Bone marrow (tissue), 2 donors: Measurements from ENCODE around the gene FAM229A.
A peak's percentile ranks its signal among the peaks of the same experiment; 100 is the strongest.
"Not testable (repeated sequence)": the region's sequence is repeated elsewhere in the genome, so short reads cannot be mapped to it uniquely, and the experiment has no call there.

Experiments
- DNase-seq, 2 donors: peaks; one replicate each; lab custom pipeline; 2025; lab: John Stamatoyannopoulos, UW

Gene FAM229A, protein sequence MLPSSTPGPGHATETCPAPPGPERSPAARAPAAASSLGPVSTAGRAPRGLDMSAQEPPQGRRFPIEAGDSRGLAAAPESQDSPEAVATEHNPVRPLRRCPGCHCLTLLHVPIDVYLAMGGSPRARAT

DNA sequence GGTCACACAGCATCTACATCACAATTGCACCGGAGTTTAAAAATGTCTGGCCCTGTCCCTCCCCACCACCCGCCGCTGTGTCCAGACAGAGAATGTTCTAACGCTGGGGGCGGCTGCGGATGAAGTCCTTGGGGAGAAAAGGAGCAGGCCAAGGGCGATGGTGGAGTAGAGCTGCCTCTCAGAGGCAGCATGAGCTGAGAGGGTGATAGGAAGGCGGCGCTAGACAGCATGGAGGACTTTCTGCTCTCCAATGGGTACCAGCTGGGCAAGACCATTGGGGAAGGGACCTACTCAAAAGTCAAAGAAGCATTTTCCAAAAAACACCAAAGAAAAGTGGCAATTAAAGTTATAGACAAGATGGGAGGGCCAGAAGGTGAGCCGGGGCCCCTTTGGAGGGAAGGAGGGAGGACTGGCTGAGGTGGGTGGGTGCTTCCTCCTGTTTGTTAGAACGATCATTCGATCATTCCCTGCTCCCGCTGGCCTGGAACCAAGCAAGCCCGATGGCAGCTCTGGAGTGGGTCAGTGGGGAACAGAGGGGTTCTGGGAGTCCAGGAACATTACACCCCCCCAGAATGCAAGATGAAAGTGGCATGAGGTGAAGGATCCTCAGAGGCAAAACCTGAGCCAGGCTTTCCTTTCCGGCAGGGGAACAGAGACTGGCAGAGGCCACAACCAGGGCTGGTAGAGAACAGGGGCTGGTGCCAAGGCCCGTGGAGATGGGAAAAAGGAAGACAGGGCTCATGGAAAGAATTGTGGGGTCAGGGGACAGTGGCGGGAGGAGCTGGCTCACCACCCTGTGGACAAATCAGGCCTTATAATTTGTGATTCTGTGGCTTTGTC, at the start of gene FAM229A, which contains the start of gene TSSK3:
FAM229A (minus strand) TSS at position 12 of the 840 bp plus-strand sequence. CDS start 394 bp downstream, outside the sequence.
TSSK3 (plus strand) TSS at position 66 of the 840 bp plus-strand sequence; CDS start at position 229, 163 bp downstream.
- no peak for DNase-seq

DNA sequence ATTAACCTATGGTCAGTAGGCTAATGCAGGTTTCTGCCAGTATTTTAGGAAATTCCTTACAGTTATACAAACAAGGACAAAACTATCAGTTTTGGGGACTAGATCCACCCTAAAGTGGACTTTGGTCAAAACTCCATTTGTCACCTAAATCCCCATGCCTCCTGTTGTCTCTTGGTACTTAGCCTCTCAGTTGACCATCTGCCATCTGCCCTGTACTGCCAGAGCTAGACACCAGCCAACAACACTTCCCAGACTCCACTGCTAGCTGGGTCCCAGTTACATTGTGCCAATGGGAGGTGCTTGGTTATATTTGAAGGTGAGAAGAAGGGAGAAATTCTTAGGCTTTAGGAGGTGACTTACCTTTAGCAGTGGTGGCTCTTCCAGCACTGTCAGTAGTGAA, 49.0 kb upstream of the FAM229A start:
- DNase-seq: no peak

DNA sequence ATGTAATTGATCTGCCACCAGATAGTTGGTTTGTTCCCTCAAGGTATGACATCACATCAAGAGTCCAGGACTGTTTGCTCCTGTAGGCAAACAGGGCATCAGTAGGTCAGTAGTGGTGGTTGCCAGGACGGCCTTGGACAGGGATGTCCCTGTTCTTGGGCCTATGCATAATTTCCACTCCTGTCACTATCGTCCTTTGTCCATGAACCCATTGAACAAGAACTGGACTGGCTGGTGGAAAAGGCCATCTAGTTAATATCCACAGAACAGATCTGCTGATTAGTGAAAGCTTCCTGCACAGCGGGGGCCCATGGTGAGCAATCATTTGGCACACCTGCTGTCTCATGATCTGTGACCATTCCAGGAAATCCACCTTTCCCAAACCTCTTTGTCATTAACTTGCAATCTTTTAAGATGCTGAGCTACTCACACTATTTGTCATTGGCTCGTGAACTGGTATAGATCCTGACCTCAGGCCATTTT, 44.4 kb upstream of the FAM229A start:
- DNase-seq: no peak

DNA sequence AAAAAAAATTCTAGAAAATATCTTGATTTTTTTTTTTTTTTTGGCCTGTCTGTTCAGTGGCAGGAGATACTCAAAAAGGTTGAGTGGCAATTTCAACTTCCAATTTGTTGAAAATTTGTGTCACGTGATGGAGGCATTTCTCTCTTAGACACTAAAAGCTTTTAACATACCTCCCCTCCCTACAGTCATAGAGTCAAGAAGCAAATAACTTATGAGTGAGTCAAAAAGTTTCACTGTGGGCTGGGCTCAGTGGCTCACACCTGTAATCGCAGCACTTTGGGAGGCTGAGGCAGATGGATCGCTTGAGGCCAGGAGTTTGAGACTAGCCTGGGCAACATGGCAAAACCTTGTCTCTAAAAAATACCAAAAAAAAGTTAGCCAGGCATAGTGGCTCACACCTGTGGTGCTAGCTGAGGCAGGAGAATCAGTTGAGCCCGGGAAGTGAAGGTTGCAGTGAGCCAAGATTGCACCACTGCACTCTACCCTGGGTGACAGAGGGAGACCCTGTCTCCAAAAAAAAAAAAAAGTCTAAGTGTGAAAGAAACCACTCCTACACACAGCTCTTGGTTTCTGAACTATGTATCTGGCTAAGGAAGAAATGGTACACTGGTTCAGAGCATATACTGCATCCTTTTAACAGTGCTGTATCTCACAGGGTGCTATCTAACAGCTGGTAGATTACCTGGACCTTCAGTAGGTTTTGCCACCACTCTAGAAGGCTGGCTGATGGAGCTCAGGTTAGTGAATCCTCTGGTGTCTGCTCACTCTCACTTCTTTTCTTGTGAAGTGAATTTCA, 43.6 kb upstream of the FAM229A start:
- DNase-seq: no peak

DNA sequence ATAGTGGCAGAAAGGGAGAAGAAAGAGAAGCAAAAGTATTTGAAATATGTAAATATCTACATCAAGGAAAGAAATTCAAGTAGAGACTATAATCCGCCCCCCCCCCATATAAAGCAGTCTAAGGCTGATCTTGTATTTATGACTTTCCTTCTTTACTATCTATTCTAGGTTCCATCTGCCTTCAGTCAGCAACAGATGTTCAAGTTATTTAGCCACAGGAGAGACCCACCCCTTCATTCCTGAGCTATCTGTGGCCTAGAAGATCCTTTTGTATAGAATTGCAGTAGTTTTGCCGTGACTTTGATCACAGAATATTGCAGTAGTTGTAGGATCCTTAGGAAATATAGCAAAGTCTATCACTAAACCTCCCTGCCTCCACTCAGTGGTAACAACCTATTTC, 42.7 kb upstream of the FAM229A start:
- no peak for DNase-seq

DNA sequence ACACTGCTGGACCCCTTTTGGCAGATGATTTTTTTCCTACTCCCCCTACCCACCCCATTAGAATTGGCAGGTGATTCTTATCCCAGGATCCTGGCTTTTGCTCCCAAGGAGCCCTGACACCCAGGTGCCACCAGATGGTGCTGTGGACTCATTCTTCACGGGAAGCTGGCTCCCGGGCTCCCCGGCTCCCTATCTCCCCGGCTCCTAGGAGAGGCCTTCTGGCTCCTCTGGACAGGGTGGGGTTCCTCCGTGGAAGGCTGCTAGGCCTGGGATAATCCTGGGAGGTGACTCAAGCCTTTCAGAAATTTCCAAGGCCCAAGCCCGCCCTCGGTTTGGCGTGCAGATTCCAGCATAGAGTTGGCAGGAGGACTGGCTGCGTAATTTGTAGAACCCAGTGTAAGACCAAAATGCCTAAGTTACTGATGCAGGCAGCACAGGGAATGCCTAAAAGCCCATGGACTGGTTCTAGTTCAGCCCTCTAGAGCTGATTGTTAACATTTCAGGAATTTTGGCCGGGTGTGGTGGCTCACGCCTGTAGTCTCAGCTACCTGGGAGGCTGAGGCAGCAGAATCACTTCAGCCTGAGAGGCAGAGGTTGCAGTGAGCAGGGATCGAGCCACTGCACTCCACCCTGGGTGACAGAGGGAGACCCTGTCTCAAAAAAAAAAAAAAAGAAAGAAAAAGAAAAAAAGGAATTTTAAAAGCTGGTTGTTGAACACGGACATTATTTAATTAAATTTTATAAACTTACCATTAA, 38.8 kb upstream of the FAM229A start:
- DNase-seq: peak in 1 of 2 donors; percentile 27

DNA sequence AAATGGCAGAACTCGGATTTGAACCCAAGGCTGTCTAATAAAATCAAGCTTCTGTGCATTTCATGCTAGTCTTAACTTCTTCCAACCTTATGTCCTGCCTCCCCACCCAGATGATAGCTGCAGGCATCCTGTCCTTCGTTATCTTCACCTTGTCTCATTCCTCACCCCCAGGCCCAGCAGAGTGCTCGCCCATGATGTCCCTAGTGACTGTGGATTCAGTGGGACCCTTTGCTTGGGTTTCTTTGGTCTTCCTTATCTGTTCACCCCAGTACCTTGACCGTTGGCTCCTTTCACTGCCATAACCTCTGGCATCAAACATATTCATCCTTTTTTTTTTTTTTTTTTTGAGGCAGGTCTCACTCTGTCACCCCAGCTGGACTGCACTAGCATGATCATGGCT, 37.6 kb upstream of the FAM229A start:
- no peak for DNase-seq

DNA sequence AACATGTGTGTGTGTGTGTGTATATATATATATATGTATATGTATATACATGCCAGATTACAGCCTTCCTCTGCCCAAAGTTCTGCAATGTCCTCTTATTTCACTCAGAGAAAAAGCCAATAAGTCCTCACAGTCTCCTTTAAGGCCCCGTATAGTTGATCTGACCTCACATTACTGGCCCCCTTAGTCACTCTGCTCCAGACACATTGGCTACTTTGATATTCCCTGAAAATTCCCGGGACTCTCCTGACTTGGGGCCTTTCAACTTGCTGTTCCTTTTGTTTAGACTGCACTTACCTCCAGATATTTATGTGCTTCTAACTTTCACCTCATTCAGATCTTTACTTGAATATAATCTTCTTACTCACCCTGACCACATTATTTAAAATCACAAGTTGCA, 36.1 kb upstream of the FAM229A start:
- DNase-seq: no peak

DNA sequence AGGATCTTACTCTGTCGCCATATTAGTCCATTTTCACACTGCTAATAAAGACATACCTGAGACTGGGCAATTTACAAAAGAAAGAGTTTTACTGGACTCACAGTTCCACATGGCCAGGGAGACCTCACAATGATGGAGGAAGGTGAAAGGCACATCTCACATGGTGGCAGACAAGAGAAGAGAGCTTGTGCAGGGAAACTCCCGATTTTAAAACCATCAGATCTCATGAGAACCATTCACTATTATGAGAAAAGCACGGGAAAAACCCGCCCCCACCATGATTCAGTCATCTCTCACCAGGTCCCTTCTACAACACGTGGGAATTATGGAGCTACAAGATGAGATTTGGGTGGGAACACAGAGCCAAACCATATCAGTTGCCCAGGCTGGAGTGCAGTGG, 34.2 kb upstream of the FAM229A start:
- DNase-seq: not testable (repeated sequence)

DNA sequence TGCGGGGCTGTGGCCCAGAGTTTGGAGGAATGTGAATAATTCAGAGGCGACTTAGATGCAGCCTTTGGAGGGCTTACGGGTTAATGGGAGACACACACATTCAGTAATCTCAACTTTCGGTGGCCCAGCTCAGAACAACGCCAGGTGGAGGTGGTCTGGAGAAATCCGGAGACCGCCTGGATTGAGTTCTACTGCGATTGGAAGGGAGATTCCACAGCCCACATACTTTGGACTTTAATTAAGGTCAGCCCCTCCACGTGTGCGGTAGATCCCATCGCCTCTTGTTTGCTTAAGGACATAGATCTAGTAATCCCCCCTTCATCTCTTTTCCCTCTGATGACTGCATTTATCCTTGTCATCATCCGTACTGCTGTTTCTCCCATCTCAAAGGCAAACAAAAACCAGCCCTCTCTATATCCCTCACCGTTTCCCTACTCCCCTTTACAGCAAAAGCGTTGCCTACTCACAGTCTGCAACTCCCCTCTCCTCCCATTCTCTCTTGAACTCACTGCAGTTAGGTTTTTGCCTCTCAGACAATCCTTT, 32.7 kb upstream of the FAM229A start:
- no peak for DNase-seq

DNA sequence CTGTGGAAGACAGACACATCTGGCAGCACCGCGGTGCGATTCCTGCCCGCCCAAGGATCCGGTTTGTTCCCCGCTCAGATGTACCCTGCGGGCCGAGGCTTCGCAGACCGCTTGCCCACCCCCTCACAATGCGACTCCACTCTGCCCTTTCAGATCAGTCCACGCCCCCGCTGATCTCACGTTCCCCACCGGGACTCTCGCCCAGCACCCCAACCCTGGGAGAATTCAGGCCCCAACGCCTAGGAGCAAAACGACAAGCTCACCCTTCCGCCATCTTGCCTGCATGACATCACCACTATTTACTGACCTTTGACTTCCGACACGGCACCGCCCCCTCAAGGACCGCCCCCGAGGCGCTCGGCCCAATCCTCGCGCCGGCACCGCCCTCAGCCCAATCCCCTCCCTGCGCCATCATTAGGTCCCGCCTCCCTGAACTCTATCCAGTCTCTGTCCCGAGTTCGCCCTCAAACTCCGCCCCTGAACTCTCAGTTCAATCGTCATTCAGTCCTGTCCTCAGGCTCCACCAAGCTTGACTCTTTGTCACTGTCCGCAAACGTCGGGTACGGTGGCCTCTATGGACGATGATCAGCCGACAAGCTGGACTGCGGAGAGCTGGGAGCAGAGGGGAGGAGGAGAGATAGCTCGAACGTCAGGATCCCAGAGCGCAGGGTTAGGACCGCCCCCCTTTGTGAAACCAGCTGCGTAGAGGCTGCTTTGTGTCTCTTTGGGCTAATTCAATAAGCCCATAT, 32.0 kb upstream of the FAM229A start, which contains the start of gene BSDC1:
BSDC1 (minus strand) TSS at position 301 of the 749 bp plus-strand sequence; CDS start at position 274, 27 bp downstream.
- peak; percentile 92 to 98 for DNase-seq

DNA sequence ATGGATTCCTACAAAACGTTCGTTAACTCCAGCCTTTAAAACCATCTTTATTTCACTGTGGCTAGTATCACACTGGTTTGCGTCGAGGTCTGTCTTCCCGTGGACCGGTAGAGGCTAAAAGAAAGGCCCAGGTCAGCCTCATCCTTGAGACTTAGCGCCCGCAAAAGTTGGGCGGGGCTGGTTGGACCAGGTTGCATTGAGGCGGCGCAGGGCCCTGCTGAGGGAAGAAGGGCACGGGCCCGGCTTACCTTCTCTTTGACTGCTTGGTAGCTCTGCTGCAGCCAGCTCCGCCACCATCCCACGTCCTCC, 31.5 kb upstream of the FAM229A start:
- no peak for DNase-seq

DNA sequence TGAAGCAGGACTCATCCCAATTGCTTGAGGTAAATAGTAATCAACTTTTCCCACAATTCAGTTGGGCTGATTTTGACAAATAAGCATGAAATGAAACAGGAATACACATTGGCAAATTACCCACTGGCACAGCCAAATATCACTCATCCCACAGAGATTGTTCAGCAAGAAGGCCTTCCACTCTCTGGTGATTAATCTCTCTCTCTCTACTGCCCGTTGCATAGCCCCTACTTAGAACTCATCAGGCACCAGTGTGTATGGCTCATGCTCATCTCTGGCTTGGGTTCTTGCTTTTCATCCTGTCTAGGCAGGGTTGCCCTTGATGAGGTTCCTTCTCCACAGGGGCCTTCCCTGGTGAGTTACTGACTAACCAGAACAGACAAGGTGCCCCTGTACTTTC, 30.9 kb upstream of the FAM229A start:
- no peak for DNase-seq

DNA sequence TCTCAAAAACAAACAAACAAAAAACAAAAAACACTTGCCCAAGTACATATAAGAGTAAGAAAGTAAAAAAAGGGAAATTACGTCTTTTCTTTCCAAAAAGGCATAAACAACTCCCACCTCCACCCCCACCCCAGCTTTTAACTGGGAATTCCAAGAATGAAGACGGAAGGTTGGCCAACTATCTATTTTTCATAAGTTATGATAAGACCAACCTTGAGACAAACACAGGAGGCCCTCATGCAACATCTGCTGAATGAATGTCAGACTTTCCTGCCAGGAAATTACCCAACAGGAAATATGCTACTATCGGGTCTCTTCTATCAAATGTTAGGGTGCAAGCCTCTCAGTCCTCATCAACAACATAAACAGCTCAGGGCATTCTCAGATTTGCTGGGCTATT, 30.0 kb upstream of the FAM229A start:
- peak in 1 of 2 donors; percentile 20 for DNase-seq

DNA sequence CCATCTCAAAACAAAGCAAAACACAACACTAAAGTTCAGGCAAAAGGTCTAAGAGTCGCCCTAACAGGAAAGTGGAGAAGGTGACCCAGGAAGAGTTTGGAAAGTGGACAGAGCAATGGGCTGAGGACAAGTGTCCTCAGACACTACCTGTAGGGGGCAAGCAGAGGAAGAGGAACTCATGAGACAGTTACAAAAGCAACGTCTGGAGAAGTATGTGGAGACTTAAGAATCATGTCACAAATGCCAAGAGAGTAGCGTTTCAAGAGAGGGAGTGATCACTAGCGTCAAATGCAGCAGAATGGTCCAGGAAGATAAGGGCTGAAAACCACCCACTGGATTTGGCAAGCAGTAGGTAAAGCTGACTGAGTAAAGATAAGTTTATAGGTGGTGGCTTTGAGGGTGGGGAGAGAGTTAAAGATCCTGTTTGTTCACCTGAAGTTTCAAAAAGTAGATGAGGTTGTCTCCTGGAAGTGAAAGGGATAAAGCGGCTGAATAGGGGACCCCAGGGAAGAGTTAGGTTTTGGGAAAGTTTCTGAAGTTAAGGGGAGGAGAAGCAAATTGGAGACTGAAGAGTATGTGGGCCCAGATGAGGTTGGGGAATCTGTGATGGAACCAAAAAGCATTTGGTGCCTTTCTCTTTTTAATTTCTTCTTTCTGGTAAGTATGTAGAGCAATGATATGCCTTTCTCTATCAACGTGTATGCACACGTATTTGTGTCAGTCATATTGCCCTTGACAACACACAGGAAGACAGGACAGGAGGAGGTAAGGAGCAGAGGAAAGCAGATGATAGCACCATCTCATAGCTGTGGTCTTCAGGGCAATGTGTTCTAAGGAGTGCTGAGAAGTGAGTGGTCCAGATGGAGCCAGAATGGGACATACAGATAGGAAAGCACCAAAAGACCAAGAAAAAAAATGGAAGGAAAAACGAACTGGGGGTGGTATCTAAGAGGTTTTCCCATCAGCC, 28.9 kb upstream of the FAM229A start:
- no peak for DNase-seq

DNA sequence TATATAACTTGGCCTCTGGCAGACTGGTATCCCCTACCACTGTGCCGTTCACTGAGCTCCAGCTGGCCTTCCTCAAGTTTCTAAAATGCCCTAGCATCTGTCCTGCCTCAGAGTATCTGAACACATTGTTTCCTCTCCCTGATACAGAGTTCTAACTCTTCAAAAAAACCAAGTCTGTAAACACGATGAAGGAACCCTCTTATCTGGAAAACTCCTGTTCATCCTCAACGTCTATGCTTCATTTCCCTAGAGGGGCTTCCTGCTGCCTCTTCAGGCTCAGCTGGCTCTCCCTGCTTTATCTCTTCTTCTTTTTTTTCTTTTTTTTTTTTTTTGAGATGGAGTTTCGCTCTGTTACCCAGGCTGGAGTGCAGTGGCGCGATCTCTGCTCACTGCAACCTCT, 26.4 kb upstream of the FAM229A start:
- no peak for DNase-seq

DNA sequence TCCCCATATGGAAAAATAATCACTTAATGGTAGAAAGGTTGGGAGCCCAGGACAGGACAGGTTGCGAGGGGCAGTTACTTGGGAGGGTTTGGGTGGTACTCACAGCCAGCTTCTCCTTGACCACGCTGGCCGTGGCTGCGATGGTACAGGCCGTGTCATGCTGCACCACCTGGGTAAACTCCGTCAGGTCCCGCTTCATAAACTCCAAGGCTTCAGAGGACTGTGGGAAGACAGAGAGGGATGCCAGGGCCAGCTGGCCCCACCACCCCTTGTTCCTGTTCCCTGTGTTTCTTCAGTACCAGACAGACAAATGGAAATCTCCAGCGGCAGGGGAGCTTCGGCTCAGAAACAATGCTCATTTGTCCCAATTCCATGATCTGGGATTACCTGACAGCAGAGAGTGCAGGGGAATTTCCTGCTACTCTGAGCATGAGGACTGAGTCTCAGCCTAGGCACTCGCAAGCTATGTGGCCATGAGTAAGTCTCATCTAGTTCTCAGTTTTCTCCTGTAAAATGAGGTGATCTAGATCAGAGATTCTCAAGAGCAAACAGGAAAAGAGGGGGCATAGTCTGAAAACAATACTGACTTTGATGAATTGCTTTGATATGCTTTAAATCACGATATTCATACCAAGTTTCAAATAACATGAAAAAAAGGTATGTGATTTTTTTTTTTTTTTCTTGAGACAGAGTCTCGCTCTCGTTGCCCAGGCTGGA, 24.5 kb upstream of the FAM229A start:
- no peak for DNase-seq

DNA sequence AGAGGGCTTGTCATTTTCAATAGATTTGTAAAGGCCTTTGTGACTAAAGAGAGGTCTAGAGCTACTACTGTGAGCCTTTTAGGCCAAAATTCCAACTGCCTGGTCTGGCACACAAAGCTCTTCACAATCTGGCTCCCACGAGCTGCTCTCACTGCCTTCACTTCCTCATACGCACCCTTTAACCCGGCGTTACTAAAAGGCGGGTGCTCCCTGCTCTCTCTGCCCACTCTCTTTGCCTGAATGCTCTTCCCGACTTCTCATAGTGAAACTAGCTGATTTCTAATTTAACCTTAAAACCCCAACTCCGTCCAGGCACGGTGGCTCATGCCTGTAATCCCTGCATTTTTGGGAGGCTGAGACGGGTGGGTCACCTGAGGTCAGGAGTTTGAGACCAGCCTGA, 17.8 kb upstream of the FAM229A start:
- no peak for DNase-seq
